ENCODE measurements around the gene HES7.

GRCh38 chr17:8079291-8080207 is 44.4 kb downstream of the HES7 start:
- TF ChIP-seq PPARA (CRISPR knock-in tag; IDR thresholded peaks at IDR 0.05; ENCODE audit: borderline replicate concordance) (no peak), ZFP3 (CRISPR knock-in tag; IDR thresholded peaks at IDR 0.05) (no peak), PATZ1 (CRISPR knock-in tag; IDR thresholded peaks at IDR 0.05; ENCODE audit: borderline replicate concordance) (no peak), CSRNP3 (CRISPR knock-in tag; IDR thresholded peaks at IDR 0.05) (no peak), OSR1 (CRISPR knock-in tag; IDR thresholded peaks at IDR 0.05) (no peak), POU6F1 (CRISPR knock-in tag; IDR thresholded peaks at IDR 0.05; ENCODE audit: borderline replicate concordance, low read depth) (no peak), ZFP30 (CRISPR knock-in tag; IDR thresholded peaks at IDR 0.05) (no peak), ARNTL (CRISPR knock-in tag; IDR thresholded peaks at IDR 0.05; ENCODE audit: borderline replicate concordance, low read depth) (no peak), ZNF8 (CRISPR knock-in tag; IDR thresholded peaks at IDR 0.05) (no peak), TOX (CRISPR knock-in tag; IDR thresholded peaks at IDR 0.05; ENCODE audit: borderline replicate concordance) (no peak), RARB (CRISPR knock-in tag; IDR thresholded peaks at IDR 0.05) (no peak), ZNF565 (CRISPR knock-in tag; conservative IDR thresholded peaks at IDR 0.05; ENCODE audit: low read depth) (no peak), CSDC2 (CRISPR knock-in tag; IDR thresholded peaks at IDR 0.05) (no peak)
